Lower leg skin (tissue), 3 donors: ENCODE data around the gene MDM2.

ENCODE experiments used
- CTCF ChIP-seq, 3 donors: fragments of 450-650 bp; IDR thresholded peaks; one replicate each; pipeline ENCODE4 v1.5.1; 2016; ENCODE audit warnings: antibody characterized with exemption in 3 of 3, mild to moderate bottlenecking in 3 of 3, moderate library complexity in 2 of 3
- POLR2A ChIP-seq, 2 donors: fragments of 450-650 bp; IDR thresholded peaks; one replicate each; pipeline ENCODE4 v1.6.1; 2016 to 2017; ENCODE audit warnings: antibody characterized with exemption in 2 of 2, mild to moderate bottlenecking in 1 of 2, moderate library complexity in 1 of 2

DNA sequence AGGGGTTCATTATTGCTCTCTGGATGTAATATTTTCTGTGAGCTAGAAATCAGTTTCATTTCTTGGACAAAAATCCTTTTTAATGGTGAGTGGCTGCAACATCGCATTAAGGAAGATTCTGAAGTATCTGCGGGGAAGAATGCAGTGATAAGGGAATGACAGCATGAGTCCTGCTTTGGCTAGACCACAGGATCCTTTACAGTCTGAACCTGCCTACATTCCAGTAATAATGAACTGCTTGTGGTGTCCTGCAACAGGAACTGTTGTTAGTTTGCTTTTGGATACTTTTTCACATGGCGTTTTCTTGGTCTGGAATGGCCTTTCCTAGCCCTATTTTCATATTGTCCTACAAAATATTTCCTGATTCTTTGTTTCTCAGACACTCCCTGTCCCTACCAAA lies 15.7 kb downstream of the MDM2 start:
- TF ChIP-seq CTCF (IDR thresholded peaks at IDR 0.05) (no peak), POLR2A (IDR thresholded peaks at IDR 0.05) (no peak)
